Astrocyte (in vitro differentiated cells and primary cell): Measurements from ENCODE around the gene MMD. TPM values are rescaled to one million over a fixed set of nuclear protein-coding genes. Genes with fewer than 3 reads are reported as not detected.

ENCODE experiments used
- DNase-seq: peaks from one replicate; pipeline ENCODE4 v3.0.0-alpha.2; 2010; ENCODE audit warnings: low read depth
- FAIRE-seq: peaks from 2 replicates; lab custom pipeline; 2011; peaks lifted over from hg19 to GRCh38; lab: Jason Lieb, UNC
- H2AFZ ChIP-seq: 2 replicates; pipeline ENCODE4 v1.6.0; 2012; ENCODE audit warnings: low read depth, low read length, inconsistent platforms
- H3K27ac ChIP-seq: 2 replicates; pipeline ENCODE4 v1.5.1; 2011; ENCODE audit warnings: low read depth, low read length, inconsistent platforms
- H3K27me3 ChIP-seq: 2 replicates; pipeline ENCODE4 v1.6.0; 2011; ENCODE audit warnings: low read length, inconsistent platforms; ENCODE audit not compliant: insufficient read depth
- H3K36me3 ChIP-seq: 2 replicates; pipeline ENCODE4 v1.5.1; 2011; ENCODE audit warnings: low read length, inconsistent platforms; ENCODE audit not compliant: insufficient read depth
- H3K4me1 ChIP-seq: 2 replicates; pipeline ENCODE4 v1.5.1; 2011; ENCODE audit warnings: low read length, inconsistent platforms; ENCODE audit not compliant: insufficient read depth
- H3K4me2 ChIP-seq: 2 replicates; pipeline ENCODE4 v1.6.0; 2012; ENCODE audit warnings: low read length, inconsistent platforms
- H3K4me3 ChIP-seq: 2 replicates; pipeline ENCODE4 v1.5.1; 2011; ENCODE audit warnings: low read depth, mild to moderate bottlenecking, low read length, inconsistent platforms; ENCODE audit not compliant: insufficient read depth
- H3K79me2 ChIP-seq: 2 replicates; pipeline ENCODE4 v1.6.0; 2012; ENCODE audit warnings: mild to moderate bottlenecking, low read length, inconsistent platforms; ENCODE audit not compliant: insufficient read depth
- H3K9ac ChIP-seq: 2 replicates; pipeline ENCODE4 v1.6.0; 2012; ENCODE audit warnings: mild to moderate bottlenecking, low read length, inconsistent platforms
- H3K9me3 ChIP-seq: 2 replicates; pipeline ENCODE4 v1.5.1; 2012; ENCODE audit warnings: low read depth, mild to moderate bottlenecking, low read length, inconsistent platforms; ENCODE audit not compliant: insufficient read depth
- H4K20me1 ChIP-seq: 2 replicates; pipeline ENCODE4 v1.6.0; 2012; ENCODE audit warnings: low read length, inconsistent platforms; ENCODE audit not compliant: insufficient read depth
- H3K27ac Mint-ChIP-seq: one replicate; pipeline ENCODE4 v1.8.0; 2021; ENCODE audit warnings: mild to moderate bottlenecking, mixed read lengths; ENCODE audit not compliant: unreplicated experiment
- H3K27me3 Mint-ChIP-seq: one replicate; pipeline ENCODE4 v1.8.0; 2021; ENCODE audit warnings: low read depth, mixed read lengths; ENCODE audit not compliant: unreplicated experiment
- H3K36me3 Mint-ChIP-seq: one replicate; pipeline ENCODE4 v1.8.0; 2021; ENCODE audit warnings: low read depth, mixed read lengths; ENCODE audit not compliant: unreplicated experiment
- H3K4me1 Mint-ChIP-seq: one replicate; pipeline ENCODE4 v1.8.0; 2021; ENCODE audit warnings: low read depth, mixed read lengths; ENCODE audit not compliant: unreplicated experiment
- H3K4me3 Mint-ChIP-seq: one replicate; pipeline ENCODE4 v1.8.0; 2021; ENCODE audit warnings: mild to moderate bottlenecking, moderate library complexity, mixed read lengths; ENCODE audit not compliant: unreplicated experiment
- H3K9me3 Mint-ChIP-seq: one replicate; pipeline ENCODE4 v1.8.0; 2021; ENCODE audit warnings: mild to moderate bottlenecking, mixed read lengths; ENCODE audit not compliant: unreplicated experiment
- EZH2 ChIP-seq: IDR thresholded peaks from 2 replicates; pipeline ENCODE4 v1.6.1; 2012; ENCODE audit warnings: mild to moderate bottlenecking, low read length, inconsistent platforms; ENCODE audit not compliant: insufficient read depth
- total RNA-seq: library from RNA; stranded (reverse); gene quantifications from 2 replicates; pipeline ENCODE4 v1.2.1, GENCODE V29; 2021
- TF ChIP-seq, protein P1 (sequence below): IDR thresholded peaks from 2 replicates; pipeline ENCODE4 v1.5.1; 2011; ENCODE audit warnings: low read depth, mild to moderate bottlenecking, inconsistent platforms, low read length, moderate library complexity; ENCODE audit not compliant: insufficient read depth

The MMD gene
- total RNA-seq, 1 donor from 2014 or later: 8.6 TPM

DNA sequence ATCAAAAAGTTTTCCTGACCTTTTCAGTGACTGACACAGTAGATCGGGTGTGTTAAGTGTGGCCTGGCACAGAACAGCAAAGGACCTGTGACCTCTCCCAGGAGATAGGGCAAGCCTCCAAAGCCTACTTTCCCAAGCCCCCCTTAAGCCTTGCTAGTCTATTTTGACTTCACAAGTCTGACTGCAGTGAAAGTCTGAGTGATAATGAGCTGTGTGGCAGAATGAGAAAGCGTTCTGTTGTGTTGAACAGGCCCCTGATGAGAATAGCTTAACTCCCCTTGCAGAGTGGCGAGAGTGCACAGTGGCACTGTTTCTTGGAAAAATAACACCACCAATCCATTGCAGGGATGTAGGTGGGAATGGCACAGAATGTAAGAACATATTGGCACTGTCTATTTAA lies 32.8 kb downstream of the MMD start:
- Histone ChIP-seq H3K9me3 (no peaks in the 10 kb centered on the region), H3K4me2 (no peak overlapping the region), H3K27me3 (no peaks in the 10 kb centered on the region), H3K79me2 (no peaks in the 10 kb centered on the region), H3K4me3 (no peak overlapping the region), H2AFZ (no peak overlapping the region), H3K27ac (no peak overlapping the region), H3K4me1 (no peaks in the 10 kb centered on the region), H3K36me3 (no peaks in the 10 kb centered on the region), H3K9ac (no peak overlapping the region), H4K20me1 (no peaks in the 10 kb centered on the region)
- H3K36me3 Mint-ChIP-seq: no peaks in the 10 kb centered on the region
- H3K4me3 Mint-ChIP-seq: no peak overlapping the region
- peaks cover 2% of the 10 kb centered on the region for H3K27me3 Mint-ChIP-seq
- TF ChIP-seq, protein P1, sequence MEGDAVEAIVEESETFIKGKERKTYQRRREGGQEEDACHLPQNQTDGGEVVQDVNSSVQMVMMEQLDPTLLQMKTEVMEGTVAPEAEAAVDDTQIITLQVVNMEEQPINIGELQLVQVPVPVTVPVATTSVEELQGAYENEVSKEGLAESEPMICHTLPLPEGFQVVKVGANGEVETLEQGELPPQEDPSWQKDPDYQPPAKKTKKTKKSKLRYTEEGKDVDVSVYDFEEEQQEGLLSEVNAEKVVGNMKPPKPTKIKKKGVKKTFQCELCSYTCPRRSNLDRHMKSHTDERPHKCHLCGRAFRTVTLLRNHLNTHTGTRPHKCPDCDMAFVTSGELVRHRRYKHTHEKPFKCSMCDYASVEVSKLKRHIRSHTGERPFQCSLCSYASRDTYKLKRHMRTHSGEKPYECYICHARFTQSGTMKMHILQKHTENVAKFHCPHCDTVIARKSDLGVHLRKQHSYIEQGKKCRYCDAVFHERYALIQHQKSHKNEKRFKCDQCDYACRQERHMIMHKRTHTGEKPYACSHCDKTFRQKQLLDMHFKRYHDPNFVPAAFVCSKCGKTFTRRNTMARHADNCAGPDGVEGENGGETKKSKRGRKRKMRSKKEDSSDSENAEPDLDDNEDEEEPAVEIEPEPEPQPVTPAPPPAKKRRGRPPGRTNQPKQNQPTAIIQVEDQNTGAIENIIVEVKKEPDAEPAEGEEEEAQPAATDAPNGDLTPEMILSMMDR: no peak
- TF ChIP-seq EZH2: no peak
- DNase-seq (no peak), FAIRE-seq (no peak)
- H3K9me3 Mint-ChIP-seq: peaks cover 5% of the 10 kb centered on the region
- no peak overlapping the region for H3K27ac Mint-ChIP-seq
- H3K4me1 Mint-ChIP-seq: peaks cover 3% of the 10 kb centered on the region

DNA sequence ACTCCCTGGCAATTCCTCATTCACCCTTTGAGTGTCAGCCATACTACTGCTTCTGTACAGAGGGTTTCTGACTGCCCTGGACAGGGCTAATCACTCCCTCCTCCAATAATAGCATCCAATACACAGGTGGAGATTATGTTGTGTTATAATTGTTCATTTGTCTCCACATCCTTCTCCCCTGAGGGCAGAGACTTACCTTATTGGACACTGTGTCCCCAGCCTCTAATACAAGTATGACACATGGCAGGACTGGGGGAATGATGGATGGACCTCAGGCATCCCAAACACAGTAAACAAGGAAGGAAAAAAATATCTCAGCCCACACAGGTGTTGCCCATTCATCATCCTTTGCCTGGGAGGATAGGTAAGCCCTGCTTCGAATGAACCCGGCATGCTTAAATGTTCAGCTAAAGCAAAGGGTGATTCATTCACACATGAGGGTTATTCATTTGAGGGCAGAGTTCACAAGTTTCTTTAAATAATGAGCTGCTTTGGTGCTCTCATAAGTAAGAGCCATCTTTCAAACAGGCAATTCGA lies 34.8 kb downstream of the MMD start:
- no peaks in the 10 kb centered on the region for H3K9me3 ChIP-seq
- no peak overlapping the region for H2AFZ ChIP-seq
- H3K4me2 ChIP-seq: no peak overlapping the region
- Mint-ChIP-seq H3K4me3 (no peak overlapping the region), H3K27me3 (peaks cover 6% of the 10 kb centered on the region), H3K9me3 (peaks cover 5% of the 10 kb centered on the region), H3K36me3 (no peaks in the 10 kb centered on the region), H3K4me1 (peaks cover 3% of the 10 kb centered on the region), H3K27ac (no peak overlapping the region)
- no peak overlapping the region for H3K4me3 ChIP-seq
- FAIRE-seq: no peak
- H3K79me2 ChIP-seq: no peaks in the 10 kb centered on the region
- H3K27me3 ChIP-seq: no peaks in the 10 kb centered on the region
- DNase-seq: no peak
- no peaks in the 10 kb centered on the region for H3K36me3 ChIP-seq
- TF ChIP-seq EZH2: no peak
- TF ChIP-seq, protein P1: no peak
- H3K4me1 ChIP-seq: no peaks in the 10 kb centered on the region
- no peaks in the 10 kb centered on the region for H4K20me1 ChIP-seq
- H3K9ac ChIP-seq: no peak overlapping the region
- no peak overlapping the region for H3K27ac ChIP-seq

DNA sequence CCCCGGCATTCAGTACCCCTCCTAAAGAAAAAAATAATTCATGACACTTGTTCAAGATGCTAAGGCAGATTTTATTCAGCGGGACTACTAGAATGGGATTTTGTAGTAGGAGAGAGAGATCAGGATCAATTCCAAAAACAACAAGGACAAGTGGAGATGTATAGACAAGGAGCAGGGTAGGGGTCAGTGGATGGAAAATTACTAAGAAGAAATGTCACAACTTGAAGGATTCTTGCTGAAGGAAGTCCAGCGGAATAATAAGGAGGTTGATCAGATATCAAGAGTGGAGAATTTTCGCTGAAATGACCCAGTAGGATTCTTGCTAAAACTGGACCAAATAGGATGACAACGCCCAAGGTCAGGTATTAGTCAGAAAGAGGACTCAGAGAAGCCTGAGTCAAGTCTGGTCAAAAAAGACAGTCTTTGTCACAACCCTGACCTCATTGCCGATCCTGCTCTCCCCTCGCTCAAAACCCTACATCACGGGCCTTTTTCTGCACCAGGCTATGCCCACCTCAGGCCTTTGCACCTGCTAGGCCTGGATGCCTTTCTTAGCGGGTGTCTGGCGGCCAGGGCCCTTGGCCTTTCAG lies 36.9 kb downstream of the MMD start:
- no peaks in the 10 kb centered on the region for H3K79me2 ChIP-seq
- Mint-ChIP-seq H3K36me3 (no peaks in the 10 kb centered on the region), H3K9me3 (peaks cover 8% of the 10 kb centered on the region), H3K27me3 (peaks cover 5% of the 10 kb centered on the region), H3K4me1 (no peaks in the 10 kb centered on the region), H3K27ac (no peak overlapping the region), H3K4me3 (no peak overlapping the region)
- H3K4me2 ChIP-seq: no peak overlapping the region
- no peak for DNase-seq
- no peaks in the 10 kb centered on the region for H4K20me1 ChIP-seq
- H3K4me1 ChIP-seq: no peaks in the 10 kb centered on the region
- no peak overlapping the region for H3K9ac ChIP-seq
- no peaks in the 10 kb centered on the region for H3K36me3 ChIP-seq
- TF ChIP-seq EZH2: no peak
- TF ChIP-seq, protein P1: no peak
- H2AFZ ChIP-seq: no peak overlapping the region
- H3K4me3 ChIP-seq: no peak overlapping the region
- FAIRE-seq: no peak
- H3K27me3 ChIP-seq: no peaks in the 10 kb centered on the region
- no peaks in the 10 kb centered on the region for H3K9me3 ChIP-seq
- H3K27ac ChIP-seq: no peak overlapping the region
